SU-DHL-6 (cell line): ENCODE data around the gene GPC1.

Source experiments
- H2AFZ ChIP-seq: fragments of 200-600 bp; sonication (generic); 2 replicates; pipeline ENCODE4 v1.6.1; 2014; ENCODE audit warnings: low read depth, mild to moderate bottlenecking, moderate library complexity, mixed read lengths, antibody characterized with exemption, low read length; ENCODE audit not compliant: severe bottlenecking
- H3F3A ChIP-seq: fragments of 200-600 bp; shearing (Covaris generic); 2 replicates; pipeline ENCODE4 v1.6.0; 2016; ENCODE audit warnings: antibody characterized with exemption, mild to moderate bottlenecking; ENCODE audit not compliant: insufficient read depth
- H3K27ac ChIP-seq: fragments of 200-600 bp; sonication (generic); 2 replicates; pipeline ENCODE4 v1.5.1; 2016; ENCODE audit warnings: low read depth, mild to moderate bottlenecking, low read length, moderate library complexity, mixed read lengths
- H3K27me3 ChIP-seq: fragments of 200-600 bp; sonication (generic), shearing (Covaris generic); 2 replicates; pipeline ENCODE4 v1.6.0; 2014; ENCODE audit warnings: mild to moderate bottlenecking, low read length
- H3K36me3 ChIP-seq: fragments of 200-600 bp; sonication (generic); 2 replicates; pipeline ENCODE4 v1.6.1; 2014; ENCODE audit warnings: mild to moderate bottlenecking, low read length, mixed read lengths
- H3K4me2 ChIP-seq: fragments of 300-600, 200-600 bp; shearing (Covaris generic), sonication (generic); 2 replicates; pipeline ENCODE4 v1.6.0; 2014; ENCODE audit warnings: low read length, low read depth, mild to moderate bottlenecking; ENCODE audit not compliant: poor library complexity, severe bottlenecking
- H3K4me3 ChIP-seq: fragments of 200-600 bp; sonication (generic); 2 replicates; pipeline ENCODE4 v1.5.1; 2014; ENCODE audit warnings: antibody characterized with exemption, low read length, mild to moderate bottlenecking, mixed read lengths; ENCODE audit not compliant: insufficient read depth, poor library complexity, severe bottlenecking
- H3K79me2 ChIP-seq: fragments of 200-600 bp; sonication (generic); 2 replicates; pipeline ENCODE4 v1.6.1; 2014; ENCODE audit warnings: mild to moderate bottlenecking, low read length, moderate library complexity; ENCODE audit not compliant: insufficient read depth
- H3K9ac ChIP-seq: fragments of 200-600 bp; sonication (generic); 2 replicates; pipeline ENCODE4 v1.7.0; 2014; ENCODE audit warnings: mild to moderate bottlenecking, low read length
- H3K9me2 ChIP-seq: fragments of 200-600 bp; sonication (generic); replicated peaks from 2 replicates; pipeline ENCODE4 v1.6.1; 2014; ENCODE audit warnings: low read length; ENCODE audit not compliant: insufficient read depth
- H3K9me3 ChIP-seq: fragments of 200-600 bp; sonication (generic); 2 replicates; pipeline ENCODE4 v1.6.1; 2014; ENCODE audit warnings: low read length, mixed read lengths; ENCODE audit not compliant: insufficient read depth
- H4K20me1 ChIP-seq: fragments of 200-600 bp; sonication (generic); 2 replicates; pipeline ENCODE4 v1.6.1; 2014; ENCODE audit warnings: low read depth, mild to moderate bottlenecking, antibody characterized with exemption, low read length, moderate library complexity, mixed read lengths
- EZH2phosphoT487 ChIP-seq: fragments of 200-600 bp; sonication (generic), shearing (Covaris generic); conservative IDR thresholded peaks from 2 replicates; pipeline ENCODE4 v1.6.1; 2018; ENCODE audit warnings: mild to moderate bottlenecking, antibody characterized with exemption, low read length, moderate library complexity, mixed read lengths
- TF ChIP-seq, protein P1 (sequence below): fragments of 200-600 bp; sonication (generic); IDR thresholded peaks from one replicate; pipeline ENCODE4 v1.5.1; 2017; ENCODE audit warnings: antibody characterized with exemption, mild to moderate bottlenecking, low read length, moderate library complexity; ENCODE audit not compliant: insufficient read depth, poor library complexity, severe bottlenecking

Gene GPC1

GRCh38 chr2:240453461-240454105, 18.1 kb downstream of the GPC1 start:
- Histone ChIP-seq H3K9me2 (no peaks in the 10 kb centered on the region), H3K9ac (no peak overlapping the region), H3K9me3 (no peaks in the 10 kb centered on the region), H2AFZ (no peak overlapping the region), H3K4me3 (no peak overlapping the region), H4K20me1 (no peaks in the 10 kb centered on the region), H3K4me2 (no peak overlapping the region), H3K79me2 (no peaks in the 10 kb centered on the region), H3K36me3 (no peaks in the 10 kb centered on the region), H3K27me3 (no peaks in the 10 kb centered on the region), H3K27ac (no peak overlapping the region), H3F3A (no peaks in the 10 kb centered on the region)
- no peak for TF ChIP-seq EZH2phosphoT487
- TF ChIP-seq, protein P1, sequence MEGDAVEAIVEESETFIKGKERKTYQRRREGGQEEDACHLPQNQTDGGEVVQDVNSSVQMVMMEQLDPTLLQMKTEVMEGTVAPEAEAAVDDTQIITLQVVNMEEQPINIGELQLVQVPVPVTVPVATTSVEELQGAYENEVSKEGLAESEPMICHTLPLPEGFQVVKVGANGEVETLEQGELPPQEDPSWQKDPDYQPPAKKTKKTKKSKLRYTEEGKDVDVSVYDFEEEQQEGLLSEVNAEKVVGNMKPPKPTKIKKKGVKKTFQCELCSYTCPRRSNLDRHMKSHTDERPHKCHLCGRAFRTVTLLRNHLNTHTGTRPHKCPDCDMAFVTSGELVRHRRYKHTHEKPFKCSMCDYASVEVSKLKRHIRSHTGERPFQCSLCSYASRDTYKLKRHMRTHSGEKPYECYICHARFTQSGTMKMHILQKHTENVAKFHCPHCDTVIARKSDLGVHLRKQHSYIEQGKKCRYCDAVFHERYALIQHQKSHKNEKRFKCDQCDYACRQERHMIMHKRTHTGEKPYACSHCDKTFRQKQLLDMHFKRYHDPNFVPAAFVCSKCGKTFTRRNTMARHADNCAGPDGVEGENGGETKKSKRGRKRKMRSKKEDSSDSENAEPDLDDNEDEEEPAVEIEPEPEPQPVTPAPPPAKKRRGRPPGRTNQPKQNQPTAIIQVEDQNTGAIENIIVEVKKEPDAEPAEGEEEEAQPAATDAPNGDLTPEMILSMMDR = no peak

GRCh38 chr2:240454106-240454901, 18.8 kb downstream of the GPC1 start:
- Histone ChIP-seq H4K20me1 (no peaks in the 10 kb centered on the region), H3K27me3 (no peaks in the 10 kb centered on the region), H3F3A (no peaks in the 10 kb centered on the region), H3K36me3 (no peaks in the 10 kb centered on the region), H3K4me2 (no peak overlapping the region), H3K79me2 (no peaks in the 10 kb centered on the region), H3K9me3 (no peaks in the 10 kb centered on the region), H3K9me2 (no peaks in the 10 kb centered on the region), H3K9ac (no peak overlapping the region), H2AFZ (no peak overlapping the region), H3K4me3 (no peak overlapping the region), H3K27ac (no peak overlapping the region)
- no peak for TF ChIP-seq EZH2phosphoT487
- TF ChIP-seq, protein P1 = no peak

DNA sequence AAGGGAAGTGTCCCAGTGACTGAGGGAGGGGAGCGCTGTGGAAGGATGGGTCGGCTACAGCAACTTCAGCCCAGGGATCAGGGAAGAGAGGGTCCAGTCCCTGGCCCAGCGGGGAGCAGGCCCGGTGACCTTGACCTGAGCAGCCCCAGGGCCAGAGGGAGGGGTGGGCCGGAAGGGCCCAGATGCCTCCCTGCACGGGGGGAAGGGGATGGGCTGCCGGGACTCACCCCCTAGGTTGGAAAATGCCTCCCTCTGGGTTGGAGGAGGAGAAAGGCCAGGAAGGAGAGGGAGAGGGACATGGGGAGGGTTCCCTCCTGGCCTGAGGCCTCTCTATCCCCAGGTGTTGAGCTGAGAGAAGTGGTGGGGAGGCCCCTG, 19.8 kb downstream of the GPC1 start:
- Histone ChIP-seq H3K36me3 (no peaks in the 10 kb centered on the region), H3K9me2 (no peaks in the 10 kb centered on the region), H3K9ac (no peak overlapping the region), H2AFZ (no peak overlapping the region), H3K27ac (no peak overlapping the region), H3K4me2 (no peak overlapping the region), H3K27me3 (no peaks in the 10 kb centered on the region), H3K4me3 (no peak overlapping the region), H3K79me2 (no peaks in the 10 kb centered on the region), H4K20me1 (no peaks in the 10 kb centered on the region), H3K9me3 (no peaks in the 10 kb centered on the region), H3F3A (no peaks in the 10 kb centered on the region)
- TF ChIP-seq EZH2phosphoT487 = no peak
- TF ChIP-seq, protein P1 = no peak
